HUES48 (cell line): ENCODE measurements around the gene PEX5.

ENCODE experiments used
- H3K27ac ChIP-seq: one replicate; pipeline ENCODE4 v1.7.0; 2013; ENCODE audit warnings: low read depth, low read length, inconsistent platforms
- H3K27me3 ChIP-seq: 2 replicates; pipeline ENCODE4 v1.6.1; 2013; ENCODE audit warnings: mild to moderate bottlenecking, low read length; ENCODE audit not compliant: control insufficient read depth, insufficient read depth
- H3K36me3 ChIP-seq: 2 replicates; pipeline ENCODE4 v1.6.1; 2013; ENCODE audit warnings: low read length; ENCODE audit not compliant: control insufficient read depth, insufficient read depth
- H3K4me1 ChIP-seq: 2 replicates; pipeline ENCODE4 v1.6.1; 2013; ENCODE audit warnings: mild to moderate bottlenecking, low read length; ENCODE audit not compliant: control insufficient read depth, insufficient read depth
- H3K4me3 ChIP-seq: 2 replicates; pipeline ENCODE4 v1.5.1; 2013; ENCODE audit warnings: mild to moderate bottlenecking, low read depth, low read length
- H3K9ac ChIP-seq: 2 replicates; pipeline ENCODE4 v1.6.1; 2013; ENCODE audit warnings: mild to moderate bottlenecking, low read depth, low read length, moderate library complexity
- H3K9me3 ChIP-seq: 2 replicates; pipeline ENCODE4 v1.6.1; 2013; ENCODE audit warnings: low read length; ENCODE audit not compliant: control insufficient read depth, insufficient read depth

The PEX5 gene

DNA sequence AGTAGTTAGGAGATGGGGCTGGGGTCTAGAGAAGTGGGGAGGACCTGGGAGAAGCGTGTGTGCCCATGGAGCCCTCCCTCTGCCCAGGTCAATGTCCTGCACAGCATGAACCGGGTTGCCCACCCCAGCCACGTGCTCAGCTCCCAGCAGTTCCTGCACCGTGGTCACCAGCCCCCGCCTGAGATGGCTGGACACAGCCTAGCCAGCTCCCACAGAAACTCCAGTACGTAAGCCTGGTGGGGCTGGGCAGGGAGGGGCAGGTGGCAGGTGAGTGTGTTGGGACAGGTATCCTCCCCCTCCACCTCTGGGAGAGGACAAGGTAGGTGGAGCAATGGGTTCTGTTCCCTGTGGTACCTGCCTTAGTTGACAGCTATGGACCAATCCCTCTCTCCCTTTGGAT lies 38.6 kb upstream of the PEX5 start:
- Histone ChIP-seq H3K4me1 (no peaks in the 10 kb centered on the region), H3K9ac (no peak overlapping the region), H3K9me3 (no peaks in the 10 kb centered on the region), H3K27me3 (no peaks in the 10 kb centered on the region), H3K4me3 (no peak overlapping the region), H3K36me3 (peaks cover 22% of the 10 kb centered on the region), H3K27ac (no peak overlapping the region)

DNA sequence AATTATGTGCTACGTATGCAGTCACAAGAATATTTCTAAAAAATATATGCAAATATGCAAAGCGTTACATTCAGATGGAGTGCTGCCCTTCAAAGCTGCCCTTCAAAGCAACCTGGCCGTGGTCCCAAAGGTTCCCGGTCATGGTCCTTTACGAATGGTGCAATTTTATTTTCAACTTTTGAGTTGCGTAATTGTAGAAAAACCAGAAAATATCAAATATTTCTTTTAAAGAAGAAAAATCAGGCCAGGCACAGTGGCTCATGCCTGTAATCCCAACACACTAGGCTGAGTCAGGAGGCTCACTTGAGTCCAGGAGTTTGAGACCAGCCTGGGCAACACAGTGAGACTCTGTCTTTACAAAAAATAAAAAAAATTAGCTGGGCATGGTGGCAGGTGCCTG lies 38.0 kb upstream of the PEX5 start:
- H3K9ac ChIP-seq: no peak overlapping the region
- H3K9me3 ChIP-seq: no peaks in the 10 kb centered on the region
- H3K27ac ChIP-seq: no peak overlapping the region
- no peaks in the 10 kb centered on the region for H3K4me1 ChIP-seq
- H3K36me3 ChIP-seq: peaks cover 22% of the 10 kb centered on the region
- H3K27me3 ChIP-seq: no peaks in the 10 kb centered on the region
- no peak overlapping the region for H3K4me3 ChIP-seq

DNA sequence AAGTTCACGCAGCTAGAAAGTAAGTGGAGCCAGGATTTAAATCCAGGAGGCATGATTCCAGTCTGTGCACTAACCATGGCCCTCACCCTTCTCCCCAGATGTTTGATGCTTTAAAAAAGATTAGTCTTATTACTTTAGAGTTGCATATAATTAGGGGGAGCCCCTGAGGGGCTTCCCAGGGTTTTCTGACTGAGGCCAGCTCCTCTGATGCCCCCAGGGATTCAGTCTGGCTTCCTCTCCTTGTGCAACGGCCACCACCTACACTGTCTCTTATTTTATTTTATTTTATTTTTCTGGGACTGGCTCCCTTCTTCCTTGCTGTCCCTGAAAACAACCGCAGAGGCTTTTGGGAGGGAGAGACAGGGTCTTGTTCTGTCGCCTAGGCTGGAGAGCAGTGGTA lies 36.7 kb upstream of the PEX5 start:
- Histone ChIP-seq H3K27me3 (no peaks in the 10 kb centered on the region), H3K4me1 (no peaks in the 10 kb centered on the region), H3K9ac (no peak overlapping the region), H3K4me3 (no peak overlapping the region), H3K27ac (no peak overlapping the region), H3K9me3 (no peaks in the 10 kb centered on the region), H3K36me3 (peaks cover 22% of the 10 kb centered on the region)

DNA sequence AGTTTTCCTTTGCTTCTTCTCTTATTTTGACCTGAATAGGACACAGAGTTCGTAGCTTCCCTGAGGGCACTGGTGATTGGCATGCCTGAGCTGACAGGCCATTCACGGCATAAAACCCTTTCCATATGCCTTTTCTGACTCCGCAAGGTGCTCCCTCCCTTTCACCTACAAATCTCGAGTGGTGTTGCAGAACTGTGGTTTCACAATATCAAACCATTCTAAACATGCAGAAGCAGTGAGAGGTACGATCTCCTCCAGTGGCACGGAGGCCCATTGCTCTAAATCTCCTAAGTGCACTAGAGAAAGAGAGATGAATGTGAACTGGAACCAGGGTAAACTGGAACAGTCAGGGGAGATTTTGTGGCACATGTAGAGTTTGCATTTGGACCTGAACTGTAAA lies 35.4 kb upstream of the PEX5 start:
- Histone ChIP-seq H3K27ac (no peak overlapping the region), H3K36me3 (peaks cover 19% of the 10 kb centered on the region), H3K9me3 (no peaks in the 10 kb centered on the region), H3K4me1 (no peaks in the 10 kb centered on the region), H3K4me3 (no peak overlapping the region), H3K9ac (no peak overlapping the region), H3K27me3 (no peaks in the 10 kb centered on the region)

DNA sequence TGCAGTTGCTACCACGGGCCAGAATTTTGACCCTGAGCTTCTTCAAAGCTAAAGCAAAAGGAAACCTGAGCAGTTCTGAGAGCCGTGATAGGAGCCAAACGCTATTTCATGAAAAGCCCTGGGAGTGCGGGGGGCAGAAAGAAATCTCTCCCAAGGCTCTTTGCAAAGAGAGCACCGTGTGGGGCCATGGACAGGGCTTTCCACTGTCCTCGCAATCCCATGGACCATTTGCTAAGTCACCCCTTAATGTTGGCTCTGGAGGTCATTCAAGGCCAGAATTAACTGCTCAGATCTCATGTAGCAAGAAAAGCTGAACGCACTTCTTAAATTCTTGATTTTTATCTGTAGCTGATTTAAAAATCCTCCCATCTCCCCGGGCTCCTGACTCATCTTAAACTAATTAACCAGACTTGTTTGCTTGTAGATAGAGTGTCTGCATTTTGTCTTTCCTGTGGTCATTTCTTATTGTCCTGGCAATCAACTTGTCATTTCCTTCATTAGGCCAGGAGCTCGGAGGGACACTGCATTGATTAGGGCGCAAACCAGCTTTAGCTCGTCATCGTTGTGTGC lies 34.5 kb upstream of the PEX5 start:
- H3K4me3 ChIP-seq: no peak overlapping the region

DNA sequence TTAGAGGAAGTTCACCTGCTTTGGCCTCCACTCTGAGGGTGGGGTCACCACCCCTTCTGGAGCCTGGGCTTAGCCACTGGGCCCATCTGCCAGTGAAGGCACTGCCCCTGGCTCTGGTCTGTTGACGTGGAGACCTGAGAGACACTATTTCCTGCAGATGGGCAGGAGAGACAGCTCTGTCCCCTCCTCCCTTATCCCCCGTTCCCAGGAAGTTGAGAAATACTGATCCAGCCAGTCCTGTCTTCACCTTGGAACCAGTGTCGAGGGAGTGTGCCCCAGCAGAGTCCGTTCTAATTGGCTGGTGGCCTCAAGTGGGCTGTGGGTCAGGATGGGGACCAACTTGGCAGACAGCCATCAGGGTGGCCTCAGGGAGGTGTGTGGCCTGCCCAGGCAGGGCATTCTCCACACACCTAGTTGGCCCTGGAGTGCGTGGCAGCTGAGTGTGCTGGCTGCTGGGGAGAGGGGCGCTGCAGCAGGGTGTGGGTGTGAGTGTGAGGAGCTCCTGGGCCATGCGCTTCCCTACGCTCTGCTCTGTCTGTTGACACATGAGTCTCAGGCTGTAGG lies 33.9 kb upstream of the PEX5 start:
- no peaks in the 10 kb centered on the region for H3K27me3 ChIP-seq
- H3K9ac ChIP-seq: no peak overlapping the region
- no peak overlapping the region for H3K27ac ChIP-seq
- no peaks in the 10 kb centered on the region for H3K4me1 ChIP-seq
- peaks cover 16% of the 10 kb centered on the region for H3K36me3 ChIP-seq
- H3K4me3 ChIP-seq: no peak overlapping the region
- H3K9me3 ChIP-seq: no peaks in the 10 kb centered on the region

More for the DNA sequence above, 34.5 kb upstream of the PEX5 start:
- peaks cover 17% of the 10 kb centered on the region for H3K36me3 ChIP-seq
- no peaks in the 10 kb centered on the region for H3K27me3 ChIP-seq
- H3K9me3 ChIP-seq: no peaks in the 10 kb centered on the region
- no peak overlapping the region for H3K27ac ChIP-seq
- H3K9ac ChIP-seq: no peak overlapping the region
- no peaks in the 10 kb centered on the region for H3K4me1 ChIP-seq

DNA sequence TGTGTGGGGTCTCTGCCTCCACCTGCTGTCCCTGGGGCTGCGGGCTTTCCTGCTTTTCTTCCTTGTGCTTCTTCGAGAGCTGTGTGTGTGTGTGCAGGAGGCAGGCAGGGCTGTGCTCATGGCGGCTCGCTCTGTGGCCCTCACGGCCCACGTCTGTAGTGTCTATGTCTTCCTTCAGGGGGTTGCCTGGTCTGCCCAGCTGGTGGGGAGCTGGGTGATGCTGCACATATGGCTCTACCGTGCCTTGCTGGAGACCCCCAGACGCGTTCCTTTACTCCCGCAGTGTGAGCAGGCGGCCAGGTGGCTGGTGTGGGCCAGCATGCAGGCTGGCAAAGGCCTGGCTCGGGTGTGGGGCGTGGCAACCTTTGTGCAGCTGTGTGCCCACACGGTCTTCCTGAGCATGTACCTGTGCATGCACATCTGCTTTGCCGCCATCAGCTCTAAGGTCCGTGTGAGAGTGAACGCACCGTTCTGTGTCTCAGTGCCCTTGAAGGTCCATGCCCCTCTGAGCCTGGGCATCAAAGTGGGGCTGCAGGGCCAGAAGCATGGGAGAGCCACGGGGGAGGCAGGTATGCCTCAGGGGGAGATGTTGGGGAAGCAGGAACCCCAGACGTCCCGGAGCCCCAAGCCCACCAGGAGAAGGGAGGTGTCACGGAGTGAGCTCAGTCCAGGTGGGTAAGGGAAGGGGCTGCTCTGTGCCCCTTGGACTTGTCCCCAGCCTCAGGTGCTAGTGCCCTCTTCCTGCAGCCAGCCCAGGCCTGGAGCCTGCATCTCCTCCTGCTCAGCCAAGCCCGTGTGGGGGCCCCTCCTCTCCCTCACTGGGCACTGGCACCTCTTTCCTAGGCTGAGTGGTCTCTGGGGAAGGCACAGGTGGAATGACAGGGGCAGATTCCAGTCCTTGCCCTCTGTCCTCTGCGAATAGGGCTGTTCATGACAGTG lies 33.0 kb upstream of the PEX5 start:
- Histone ChIP-seq H3K27me3 (no peaks in the 10 kb centered on the region), H3K4me1 (no peaks in the 10 kb centered on the region), H3K9ac (no peak overlapping the region), H3K36me3 (peaks cover 9% of the 10 kb centered on the region), H3K9me3 (no peaks in the 10 kb centered on the region), H3K27ac (no peak overlapping the region), H3K4me3 (no peak overlapping the region)

DNA sequence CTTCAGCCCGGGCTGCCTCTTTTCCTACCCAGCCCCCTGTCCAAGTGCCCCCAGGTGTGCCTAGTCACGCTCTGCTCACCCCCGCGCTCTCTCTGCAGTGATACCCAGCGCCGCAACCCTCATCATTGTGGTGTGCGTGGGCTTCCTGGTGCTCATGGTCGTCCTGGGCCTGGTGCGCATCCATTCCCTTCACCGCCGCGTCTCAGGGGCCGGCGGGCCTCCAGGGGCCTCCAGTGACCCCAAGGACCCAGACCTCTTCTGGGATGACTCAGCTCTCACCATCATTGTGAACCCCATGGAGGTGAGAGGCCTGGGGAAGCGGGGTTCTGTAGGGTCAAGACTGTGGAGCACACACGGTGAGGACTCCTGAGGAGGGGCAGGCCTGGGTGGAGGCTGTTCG lies 32.1 kb upstream of the PEX5 start:
- H3K9me3 ChIP-seq: no peaks in the 10 kb centered on the region
- no peak overlapping the region for H3K9ac ChIP-seq
- no peak overlapping the region for H3K4me3 ChIP-seq
- peaks cover 9% of the 10 kb centered on the region for H3K36me3 ChIP-seq
- no peaks in the 10 kb centered on the region for H3K27me3 ChIP-seq
- no peak overlapping the region for H3K27ac ChIP-seq
- H3K4me1 ChIP-seq: no peaks in the 10 kb centered on the region

DNA sequence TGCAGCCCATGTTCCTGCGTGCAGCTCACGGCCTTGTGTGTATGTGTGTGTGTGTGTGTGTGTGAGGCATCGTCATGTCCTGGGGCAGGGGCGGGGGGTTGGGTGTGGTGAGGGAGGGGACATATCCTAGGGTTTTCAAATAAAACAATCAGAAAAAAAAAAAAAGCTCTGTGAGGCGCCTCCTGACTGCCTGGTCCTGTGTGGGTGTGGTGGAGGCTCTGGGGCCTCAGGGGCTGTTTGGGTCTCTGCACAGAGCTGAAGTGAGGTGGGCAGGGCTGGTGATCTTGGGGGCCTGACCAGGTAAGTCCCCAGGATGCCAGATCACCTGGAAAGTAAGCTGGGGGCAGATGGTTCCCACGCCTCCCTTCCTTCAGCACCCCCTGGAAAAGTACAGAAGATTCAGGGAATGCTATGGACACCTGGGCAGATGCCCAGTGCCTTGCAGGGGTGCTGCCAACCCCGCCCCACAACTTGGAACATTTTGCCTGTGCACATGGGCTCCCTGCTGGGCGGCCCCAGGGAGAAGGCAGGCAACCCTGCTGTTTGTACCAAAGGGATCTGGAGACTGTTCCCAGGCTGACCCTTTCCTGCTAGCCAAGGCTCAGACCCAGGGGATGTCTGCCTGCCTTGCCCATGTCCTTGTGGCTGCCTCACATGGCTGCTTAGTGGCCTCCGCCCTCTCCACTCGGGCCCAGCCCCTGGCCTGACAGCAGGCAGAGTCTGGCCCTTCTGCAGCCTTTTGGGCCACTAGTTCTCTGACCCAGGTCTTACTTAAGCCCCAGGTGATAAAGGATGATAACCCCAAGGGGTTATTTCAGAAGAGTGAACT lies 30.5 kb upstream of the PEX5 start:
- Histone ChIP-seq H3K9me3 (no peaks in the 10 kb centered on the region), H3K27ac (no peak overlapping the region), H3K9ac (no peak overlapping the region)

DNA sequence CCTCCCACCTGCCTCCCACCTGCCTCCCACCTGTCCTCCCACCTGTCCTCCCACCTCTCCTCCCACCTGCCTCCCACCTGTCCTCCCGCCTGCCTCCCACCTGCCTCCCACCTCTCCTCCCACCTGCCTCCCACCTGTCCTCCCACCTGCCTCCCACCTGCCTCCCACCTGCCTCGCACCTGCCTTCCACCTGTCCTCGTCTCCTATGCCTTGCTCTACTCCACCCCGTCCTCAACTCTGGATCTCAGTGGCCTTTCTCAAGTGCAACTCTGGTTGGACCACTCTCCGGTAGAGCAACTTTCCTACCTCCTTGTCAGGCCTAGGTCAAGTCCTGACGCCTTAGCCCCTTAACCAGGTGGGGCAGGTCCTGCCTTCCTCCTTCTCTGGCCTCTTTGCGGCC lies 29.3 kb upstream of the PEX5 start:
- Histone ChIP-seq H3K27me3 (no peaks in the 10 kb centered on the region), H3K9ac (no peak overlapping the region), H3K4me1 (no peaks in the 10 kb centered on the region), H3K27ac (no peak overlapping the region), H3K36me3 (peaks cover 5% of the 10 kb centered on the region), H3K9me3 (peaks cover 4% of the 10 kb centered on the region), H3K4me3 (no peak overlapping the region)

More for the DNA sequence above, 30.5 kb upstream of the PEX5 start:
- Histone ChIP-seq H3K27me3 (no peaks in the 10 kb centered on the region), H3K4me3 (no peak overlapping the region), H3K36me3 (peaks cover 9% of the 10 kb centered on the region), H3K4me1 (no peaks in the 10 kb centered on the region)
